Measurements from ENCODE around the gene SHF.

DNA sequence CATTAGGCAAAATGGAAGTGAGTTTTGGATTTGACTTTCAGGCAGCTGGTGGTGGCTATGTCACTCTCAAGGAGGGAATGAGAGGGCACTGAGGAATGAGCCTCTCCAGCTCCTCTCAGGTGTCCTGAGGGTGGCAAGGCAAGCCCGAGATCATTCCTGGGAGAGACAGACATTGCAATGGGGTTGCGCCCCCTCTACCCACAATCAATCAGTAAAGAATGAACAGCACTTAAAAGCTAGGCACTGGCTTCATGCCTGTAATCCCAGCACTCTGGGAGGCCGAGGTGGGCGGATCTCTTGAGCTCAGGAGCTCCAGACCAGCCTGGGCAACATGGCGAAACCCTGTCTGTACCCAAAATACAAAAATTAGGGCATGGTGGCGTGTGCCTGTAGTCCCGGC lies 14.1 kb upstream of the SHF start:
- TF ChIP-seq, protein P1, sequence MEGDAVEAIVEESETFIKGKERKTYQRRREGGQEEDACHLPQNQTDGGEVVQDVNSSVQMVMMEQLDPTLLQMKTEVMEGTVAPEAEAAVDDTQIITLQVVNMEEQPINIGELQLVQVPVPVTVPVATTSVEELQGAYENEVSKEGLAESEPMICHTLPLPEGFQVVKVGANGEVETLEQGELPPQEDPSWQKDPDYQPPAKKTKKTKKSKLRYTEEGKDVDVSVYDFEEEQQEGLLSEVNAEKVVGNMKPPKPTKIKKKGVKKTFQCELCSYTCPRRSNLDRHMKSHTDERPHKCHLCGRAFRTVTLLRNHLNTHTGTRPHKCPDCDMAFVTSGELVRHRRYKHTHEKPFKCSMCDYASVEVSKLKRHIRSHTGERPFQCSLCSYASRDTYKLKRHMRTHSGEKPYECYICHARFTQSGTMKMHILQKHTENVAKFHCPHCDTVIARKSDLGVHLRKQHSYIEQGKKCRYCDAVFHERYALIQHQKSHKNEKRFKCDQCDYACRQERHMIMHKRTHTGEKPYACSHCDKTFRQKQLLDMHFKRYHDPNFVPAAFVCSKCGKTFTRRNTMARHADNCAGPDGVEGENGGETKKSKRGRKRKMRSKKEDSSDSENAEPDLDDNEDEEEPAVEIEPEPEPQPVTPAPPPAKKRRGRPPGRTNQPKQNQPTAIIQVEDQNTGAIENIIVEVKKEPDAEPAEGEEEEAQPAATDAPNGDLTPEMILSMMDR (IDR thresholded peaks at IDR 0.05; ENCODE audit: insufficient read depth, low read depth, low read length) = no peak
- TF ChIP-seq EZH2 (IDR thresholded peaks at IDR 0.05; ENCODE audit: insufficient read depth, low read length) = no peak
